HEK293 (cell line): ENCODE data around the gene SOCS4.

Experiments used
- CTCF ChIA-PET: fragments of 350-600 bp; formaldehyde crosslinking; extraction: SDS; loops from one replicate; lab custom pipeline; 2021; ENCODE audit warnings: antibody characterized with exemption; lab: Yijun Ruan, JAX
- POLR2A ChIA-PET: fragments of 300-600 bp; formaldehyde crosslinking; extraction: SDS; loops from one replicate; lab custom pipeline; 2020; ENCODE audit warnings: antibody characterized with exemption, inconsistent platforms; lab: Yijun Ruan, JAX
- H3K27ac ChIP-seq: fragments of 200-500 bp; sonication (Bioruptor generic); 2 replicates; pipeline ENCODE4 v1.5.1; 2014; ENCODE audit warnings: low read depth, low read length, control low read depth, inconsistent platforms; ENCODE audit errors: extremely low read depth
- H3K36me3 ChIP-seq, 2 experiments: fragments of 200-500 bp in 1 of 2; sonication (Bioruptor generic) in 1 of 2; 1 replicate in 1 of 2; 2 replicates in 1 of 2; pipeline ENCODE4 v1.5.1; 2014 to 2017; ENCODE audit warnings: inconsistent platforms in 2 of 2, low read length in 2 of 2; ENCODE audit not compliant: control insufficient read depth in 2 of 2, insufficient read depth in 1 of 2
- H3K4me1 ChIP-seq: fragments of 200-500 bp; sonication (Bioruptor generic); 2 replicates; pipeline ENCODE4 v1.5.1; 2014; ENCODE audit warnings: mild to moderate bottlenecking, low read length, inconsistent platforms; ENCODE audit not compliant: control insufficient read depth, insufficient read depth
- H3K4me3 ChIP-seq: 2 replicates; pipeline ENCODE4 v1.5.1; 2011; ENCODE audit warnings: low read depth, mild to moderate bottlenecking, control low read depth, low read length, moderate library complexity
- H3K9me3 ChIP-seq: fragments of 200-500 bp; sonication (Bioruptor generic); 2 replicates; pipeline ENCODE4 v1.5.1; 2014; ENCODE audit warnings: low read depth, low read length, inconsistent platforms; ENCODE audit not compliant: control insufficient read depth, insufficient read depth
- BCL11B ChIP-seq: fragments of 450-650 bp; formaldehyde crosslinking; IDR thresholded peaks from 2 replicates; pipeline ENCODE4 v1.5.1; 2016; ENCODE audit warnings: low read depth, missing biosample characterization, missing genetic modification characterization
- ELK4 ChIP-seq: IDR thresholded peaks from 2 replicates; pipeline ENCODE4 v1.6.1; 2011; ENCODE audit warnings: mild to moderate bottlenecking, low read depth, low read length, borderline replicate concordance
- GLI4 ChIP-seq: fragments of 450-650 bp; formaldehyde crosslinking; IDR thresholded peaks from 2 replicates; pipeline ENCODE4 v1.5.1; 2016; ENCODE audit warnings: missing biosample characterization, missing genetic modification characterization
- GLIS1 ChIP-seq: fragments of 450-650 bp; formaldehyde crosslinking; IDR thresholded peaks from 2 replicates; pipeline ENCODE4 v1.5.1; 2016; ENCODE audit warnings: missing biosample characterization, missing genetic modification characterization
- HIC1 ChIP-seq: fragments of 450-650 bp; formaldehyde crosslinking; IDR thresholded peaks from 2 replicates; pipeline ENCODE4 v1.5.1; 2016; ENCODE audit warnings: missing biosample characterization, missing genetic modification characterization
- MEIS1 ChIP-seq: sonication (generic); formaldehyde crosslinking; IDR thresholded peaks from 2 replicates; pipeline ENCODE4 v1.8.1; 2022; ENCODE audit warnings: missing genetic modification reagents, mild to moderate bottlenecking, borderline replicate concordance
- PRDM1 ChIP-seq: fragments of 450-650 bp; formaldehyde crosslinking; IDR thresholded peaks from 2 replicates; pipeline ENCODE4; 2016; ENCODE audit warnings: missing biosample characterization, missing genetic modification characterization
- PRDM6 ChIP-seq: fragments of 450-650 bp; formaldehyde crosslinking; IDR thresholded peaks from 2 replicates; pipeline ENCODE4 v1.5.1; 2017; ENCODE audit warnings: missing biosample characterization, missing genetic modification characterization
- RBAK ChIP-seq: fragments of 450-650 bp; formaldehyde crosslinking; IDR thresholded peaks from 2 replicates; pipeline ENCODE4 v1.5.1; 2016; ENCODE audit warnings: missing biosample characterization, missing genetic modification characterization
- YY2 ChIP-seq: fragments of 450-650 bp; formaldehyde crosslinking; IDR thresholded peaks from 2 replicates; pipeline ENCODE4 v1.5.1; 2016; ENCODE audit warnings: missing biosample characterization, missing genetic modification characterization
- ZBTB7A ChIP-seq: fragments of 450-650 bp; formaldehyde crosslinking; IDR thresholded peaks from 2 replicates; pipeline ENCODE4 v1.5.1; 2016; ENCODE audit warnings: low read depth, missing biosample characterization, missing genetic modification characterization
- ZFP37 ChIP-seq: fragments of 450-650 bp; formaldehyde crosslinking; IDR thresholded peaks from 2 replicates; pipeline ENCODE4 v1.5.1; 2016; ENCODE audit warnings: missing biosample characterization, missing genetic modification characterization
- ZNF114 ChIP-seq: fragments of 450-650 bp; formaldehyde crosslinking; IDR thresholded peaks from 2 replicates; pipeline ENCODE4 v1.5.0; 2017; ENCODE audit warnings: missing biosample characterization, missing genetic modification characterization
- ZNF157 ChIP-seq: fragments of 450-650 bp; formaldehyde crosslinking; IDR thresholded peaks from 2 replicates; pipeline ENCODE4 v1.5.1; 2016; ENCODE audit warnings: missing biosample characterization, missing genetic modification characterization
- ZNF169 ChIP-seq: fragments of 450-650 bp; formaldehyde crosslinking; IDR thresholded peaks from 2 replicates; pipeline ENCODE4 v1.5.1; 2016; ENCODE audit warnings: missing biosample characterization, missing genetic modification characterization
- ZNF223 ChIP-seq: fragments of 450-650 bp; formaldehyde crosslinking; IDR thresholded peaks from 2 replicates; pipeline ENCODE4 v1.5.1; 2016; ENCODE audit warnings: missing biosample characterization, missing genetic modification characterization
- ZNF23 ChIP-seq: fragments of 450-650 bp; formaldehyde crosslinking; IDR thresholded peaks from 2 replicates; pipeline ENCODE4 v1.5.1; 2016; ENCODE audit warnings: missing biosample characterization, missing genetic modification characterization, borderline replicate concordance
- ZNF24 ChIP-seq: fragments of 450-650 bp; formaldehyde crosslinking; IDR thresholded peaks from 2 replicates; pipeline ENCODE4 v1.5.1; 2016; ENCODE audit warnings: missing biosample characterization, missing genetic modification characterization
- ZNF26 ChIP-seq: fragments of 450-650 bp; formaldehyde crosslinking; IDR thresholded peaks from 2 replicates; pipeline ENCODE4 v1.5.1; 2016; ENCODE audit warnings: missing biosample characterization, missing genetic modification characterization
- ZNF266 ChIP-seq: fragments of 450-650 bp; formaldehyde crosslinking; IDR thresholded peaks from 2 replicates; pipeline ENCODE4 v1.5.1; 2016; ENCODE audit warnings: missing biosample characterization, missing genetic modification characterization, low read depth
- ZNF354C ChIP-seq: fragments of 450-650 bp; formaldehyde crosslinking; IDR thresholded peaks from 2 replicates; pipeline ENCODE4 v1.5.1; 2016; ENCODE audit warnings: missing biosample characterization, missing genetic modification characterization, low read depth, borderline replicate concordance
- ZNF416 ChIP-seq: fragments of 450-650 bp; formaldehyde crosslinking; IDR thresholded peaks from 2 replicates; pipeline ENCODE4 v1.5.1; 2016; ENCODE audit warnings: missing biosample characterization, missing genetic modification characterization
- ZNF521 ChIP-seq: fragments of 450-650 bp; formaldehyde crosslinking; IDR thresholded peaks from 2 replicates; pipeline ENCODE4 v1.5.1; 2017; ENCODE audit warnings: missing biosample characterization, mild to moderate bottlenecking, missing genetic modification characterization
- ZNF544 ChIP-seq: fragments of 450-650 bp; formaldehyde crosslinking; IDR thresholded peaks from 2 replicates; pipeline ENCODE4 v1.5.0; 2017; ENCODE audit warnings: missing biosample characterization, missing genetic modification characterization
- ZNF621 ChIP-seq: fragments of 450-650 bp; formaldehyde crosslinking; IDR thresholded peaks from 2 replicates; pipeline ENCODE4 v1.5.1; 2017; ENCODE audit warnings: missing biosample characterization, missing genetic modification characterization
- ZNF660 ChIP-seq: fragments of 450-650 bp; IDR thresholded peaks from 2 replicates; pipeline ENCODE4 v1.5.1; 2018; ENCODE audit warnings: missing biosample characterization, mild to moderate bottlenecking, missing genetic modification characterization
- ZNF704 ChIP-seq: fragments of 450-650 bp; formaldehyde crosslinking; IDR thresholded peaks from 2 replicates; pipeline ENCODE4 v1.5.1; 2016; ENCODE audit warnings: missing biosample characterization, missing genetic modification characterization
- ZNF776 ChIP-seq: fragments of 450-650 bp; formaldehyde crosslinking; IDR thresholded peaks from 2 replicates; pipeline ENCODE4 v1.5.0; 2017; ENCODE audit warnings: missing biosample characterization, missing genetic modification characterization, borderline replicate concordance

SOCS4 gene

GRCh38 chr14:55005071-55005470 lies 22.0 kb upstream of the SOCS4 start (continued):
- TF ChIP-seq ZNF26 (tag by site-specific recombination) (no peak), ZBTB7A (tag by site-specific recombination) (no peak), MEIS1 (no peak), HIC1 (tag by site-specific recombination) (no peak), ZFP37 (tag by site-specific recombination) (no peak), ZNF157 (tag by site-specific recombination) (no peak), ZNF169 (tag by site-specific recombination) (no peak), BCL11B (tag by site-specific recombination) (no peak), ZNF704 (tag by site-specific recombination) (no peak), ZNF23 (tag by site-specific recombination) (no peak), ZNF521 (tag by site-specific recombination) (no peak)

- Histone ChIP-seq H3K4me3 (no peak overlapping the region), H3K27ac (no peak overlapping the region), H3K9me3 (no peaks in the 10 kb centered on the region), H3K36me3 (peaks cover 34 to 42% of the 10 kb centered on the region in 2 experiments), H3K4me1 (no peaks in the 10 kb centered on the region)
- POLR2A ChIA-PET = interaction anchor here (2.3 kb wide), 1 partner anchor 12 kb away, joined by 11 read pairs; the partner anchor contains the start of genes SOCS4 and WDHD1
- CTCF ChIA-PET = interaction anchor here (0.6 kb wide), 1 partner anchor 525 kb away, joined by 3 read pairs; no protein-coding TSS in a partner anchor
- TF ChIP-seq GLI4 (tag by site-specific recombination) = no peak
- no peak for TF ChIP-seq ZNF621 (tag by site-specific recombination)
- no peak for TF ChIP-seq RBAK (tag by site-specific recombination)
- TF ChIP-seq ZNF266 (tag by site-specific recombination) = no peak
- TF ChIP-seq ELK4 = no peak
- TF ChIP-seq ZNF223 (tag by site-specific recombination) = no peak
- TF ChIP-seq ZNF354C (tag by site-specific recombination) = no peak
- no peak for TF ChIP-seq ZNF169 (tag by site-specific recombination)
- TF ChIP-seq ZNF114 (tag by site-specific recombination) = no peak
- TF ChIP-seq ZNF416 = no peak
- TF ChIP-seq ZNF544 (tag by site-specific recombination) = no peak
- TF ChIP-seq ZNF776 (tag by site-specific recombination) = no peak
- TF ChIP-seq GLIS1 = no peak
- no peak for TF ChIP-seq YY2
- no peak for TF ChIP-seq ZNF24 (tag by site-specific recombination)
- TF ChIP-seq PRDM1 (tag by site-specific recombination) = no peak
- TF ChIP-seq ZNF660 (tag by site-specific recombination) = no peak
- no peak for TF ChIP-seq PRDM6
Measured at GRCh38 chr14:55015006-55015405, 12.0 kb upstream of the SOCS4 start.
